Measurements from ENCODE around the gene ADIRF.

DNA sequence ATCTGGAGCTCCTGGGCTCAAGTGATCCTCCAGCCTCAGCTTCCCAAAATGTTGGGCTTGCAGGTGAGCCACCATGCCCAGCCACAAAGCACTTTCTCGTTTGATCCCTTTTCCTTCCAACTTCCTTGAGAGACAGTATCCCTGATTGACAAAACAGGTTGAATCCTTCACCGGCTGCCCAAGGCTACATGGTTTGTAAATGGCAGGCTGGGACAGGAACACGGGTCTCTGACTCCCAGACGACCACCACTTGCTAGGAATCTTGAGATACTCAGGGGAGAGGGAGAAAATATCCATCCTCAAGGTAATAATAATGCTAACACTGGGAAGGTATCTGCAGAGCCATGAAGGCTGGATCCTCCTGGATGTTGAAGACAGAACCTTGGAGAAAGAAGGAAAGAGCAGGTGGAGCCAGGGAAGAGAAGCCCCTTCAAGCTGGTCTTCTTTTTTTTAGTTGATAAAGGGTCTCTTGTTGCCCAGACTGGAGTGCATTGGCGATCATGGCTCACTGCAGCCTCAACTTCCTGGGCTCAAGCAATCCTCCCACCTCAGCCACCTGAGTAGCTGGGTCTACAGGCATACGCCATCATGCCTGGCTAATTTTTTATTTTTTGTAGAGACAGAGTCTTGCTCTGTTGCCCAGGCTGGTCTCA, 30.7 kb upstream of the ADIRF start:
- TF ChIP-seq POLR2A (IDR thresholded peaks at IDR 0.05; ENCODE audit: low read length) (no peak), GATA1 (IDR thresholded peaks at IDR 0.05; ENCODE audit: low read depth, low read length) (no peak)

Data from erythroblast (primary cell).